ENCODE data around the gene ZNF555. TPM values are rescaled to one million over a fixed set of nuclear protein-coding genes. Genes with fewer than 3 reads are reported as not detected.

The ZNF555 gene
- total RNA-seq, 1 donor from 2014 or later = 7.7 TPM

DNA sequence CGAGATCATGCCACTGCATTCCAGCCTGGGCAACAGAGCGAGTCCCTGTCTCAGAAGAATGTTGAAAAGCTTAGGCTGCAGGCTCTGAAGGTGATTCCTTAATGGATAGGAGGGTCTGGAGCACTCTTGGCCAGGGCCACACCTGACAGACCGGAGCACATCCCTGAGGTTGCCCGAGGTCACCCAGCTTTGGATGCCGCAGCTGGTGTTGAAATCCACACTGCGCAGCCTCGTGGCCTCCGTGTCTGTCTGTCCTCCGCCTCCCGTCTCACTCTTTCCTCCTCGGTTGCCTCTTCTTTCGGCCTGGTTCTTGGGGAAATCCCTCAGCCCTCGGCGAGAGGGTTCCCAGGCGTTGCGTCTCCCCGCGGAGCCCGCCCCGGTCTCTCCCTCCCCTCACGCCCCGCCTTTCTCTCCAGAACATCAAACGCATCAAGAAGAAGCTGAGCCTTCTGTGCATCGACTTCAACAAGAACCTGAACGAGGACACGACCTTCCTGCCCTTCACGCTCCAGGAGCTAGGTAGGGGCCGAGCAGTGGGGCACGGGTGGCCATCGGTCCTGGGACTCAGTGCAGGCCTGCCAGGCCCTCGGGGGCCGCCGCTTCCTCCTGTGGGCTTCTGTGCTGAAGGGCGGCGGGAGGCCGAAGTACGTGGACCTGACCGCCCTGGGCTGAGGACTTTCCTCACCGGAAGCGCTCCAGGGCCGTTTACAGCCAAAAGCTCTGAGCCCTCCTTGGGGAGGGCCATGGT, 41.8 kb upstream of the ZNF555 start:
- TF ChIP-seq, protein P1, sequence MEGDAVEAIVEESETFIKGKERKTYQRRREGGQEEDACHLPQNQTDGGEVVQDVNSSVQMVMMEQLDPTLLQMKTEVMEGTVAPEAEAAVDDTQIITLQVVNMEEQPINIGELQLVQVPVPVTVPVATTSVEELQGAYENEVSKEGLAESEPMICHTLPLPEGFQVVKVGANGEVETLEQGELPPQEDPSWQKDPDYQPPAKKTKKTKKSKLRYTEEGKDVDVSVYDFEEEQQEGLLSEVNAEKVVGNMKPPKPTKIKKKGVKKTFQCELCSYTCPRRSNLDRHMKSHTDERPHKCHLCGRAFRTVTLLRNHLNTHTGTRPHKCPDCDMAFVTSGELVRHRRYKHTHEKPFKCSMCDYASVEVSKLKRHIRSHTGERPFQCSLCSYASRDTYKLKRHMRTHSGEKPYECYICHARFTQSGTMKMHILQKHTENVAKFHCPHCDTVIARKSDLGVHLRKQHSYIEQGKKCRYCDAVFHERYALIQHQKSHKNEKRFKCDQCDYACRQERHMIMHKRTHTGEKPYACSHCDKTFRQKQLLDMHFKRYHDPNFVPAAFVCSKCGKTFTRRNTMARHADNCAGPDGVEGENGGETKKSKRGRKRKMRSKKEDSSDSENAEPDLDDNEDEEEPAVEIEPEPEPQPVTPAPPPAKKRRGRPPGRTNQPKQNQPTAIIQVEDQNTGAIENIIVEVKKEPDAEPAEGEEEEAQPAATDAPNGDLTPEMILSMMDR (IDR thresholded peaks at IDR 0.05) = no peak
- ATAC-seq = no peak
- H3K27me3 ChIP-seq (ENCODE audit: low read depth) = no peaks in the 10 kb centered on the region
- no peak overlapping the region for H3K27ac ChIP-seq
- H3K36me3 ChIP-seq = peaks cover 64% of the 10 kb centered on the region
- intact Hi-C loops (cut with DNase I) = no loop called here
- no peaks in the 10 kb centered on the region for H3K4me1 ChIP-seq
- DNase-seq = no peak
- no peaks in the 10 kb centered on the region for H3K9me3 ChIP-seq
- H3K4me3 ChIP-seq = no peak overlapping the region

DNA sequence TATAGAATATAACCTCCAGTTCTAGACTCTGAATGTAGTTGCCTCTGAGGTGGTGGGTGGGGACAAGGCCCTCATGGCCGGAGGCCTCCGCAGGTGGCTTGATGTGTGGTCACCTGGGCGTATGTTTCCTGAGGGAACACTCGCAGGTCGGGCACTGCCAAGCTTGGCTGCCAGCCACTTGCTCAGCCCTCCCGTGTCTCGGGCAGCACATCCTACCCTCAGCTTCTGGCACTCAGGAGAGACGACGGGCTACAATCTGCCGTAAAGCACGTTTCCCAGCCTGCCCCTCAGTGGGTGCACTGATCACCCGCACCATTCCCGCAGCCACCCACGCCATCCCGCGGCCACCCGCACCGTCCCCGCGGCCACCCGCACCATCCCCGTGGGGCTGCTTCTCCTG, 40.8 kb upstream of the ZNF555 start:
- H3K27ac ChIP-seq = no peak overlapping the region
- H3K4me3 ChIP-seq = no peak overlapping the region
- H3K4me1 ChIP-seq = no peaks in the 10 kb centered on the region
- no peak for ATAC-seq
- intact Hi-C loops (cut with DNase I) = no loop called here
- TF ChIP-seq, protein P1 (IDR thresholded peaks at IDR 0.05) = no peak
- peaks cover 59% of the 10 kb centered on the region for H3K36me3 ChIP-seq
- no peaks in the 10 kb centered on the region for H3K9me3 ChIP-seq
- no peaks in the 10 kb centered on the region for H3K27me3 ChIP-seq (ENCODE audit: low read depth)
- DNase-seq = no peak

DNA sequence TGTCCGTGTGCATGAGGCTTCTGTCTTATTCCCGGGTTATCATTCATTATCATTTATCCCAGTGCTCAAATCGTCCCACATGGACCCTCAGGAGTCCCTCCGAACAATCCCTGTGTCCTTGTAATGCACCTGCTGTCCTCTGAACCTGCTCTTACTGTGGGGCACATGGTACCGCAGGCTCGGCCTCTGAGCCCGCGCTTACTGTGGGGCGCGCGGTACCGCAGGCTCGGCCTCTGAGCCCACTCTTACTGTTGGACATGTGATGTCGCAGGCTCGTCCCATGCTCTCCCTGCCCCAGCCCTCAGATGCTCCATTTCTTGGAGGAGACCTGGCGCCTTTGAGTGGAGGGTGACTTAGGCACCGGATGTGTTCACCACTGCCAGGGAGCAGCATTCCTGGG, 38.4 kb upstream of the ZNF555 start:
- DNase-seq = no peak
- ATAC-seq = no peak
- peaks cover 59% of the 10 kb centered on the region for H3K36me3 ChIP-seq
- no peak overlapping the region for H3K4me3 ChIP-seq
- H3K27ac ChIP-seq = no peak overlapping the region
- TF ChIP-seq, protein P1 (IDR thresholded peaks at IDR 0.05) = no peak
- no peaks in the 10 kb centered on the region for H3K4me1 ChIP-seq
- no peaks in the 10 kb centered on the region for H3K27me3 ChIP-seq (ENCODE audit: low read depth)
- no peaks in the 10 kb centered on the region for H3K9me3 ChIP-seq
- intact Hi-C loops (cut with DNase I) = no loop called here

DNA sequence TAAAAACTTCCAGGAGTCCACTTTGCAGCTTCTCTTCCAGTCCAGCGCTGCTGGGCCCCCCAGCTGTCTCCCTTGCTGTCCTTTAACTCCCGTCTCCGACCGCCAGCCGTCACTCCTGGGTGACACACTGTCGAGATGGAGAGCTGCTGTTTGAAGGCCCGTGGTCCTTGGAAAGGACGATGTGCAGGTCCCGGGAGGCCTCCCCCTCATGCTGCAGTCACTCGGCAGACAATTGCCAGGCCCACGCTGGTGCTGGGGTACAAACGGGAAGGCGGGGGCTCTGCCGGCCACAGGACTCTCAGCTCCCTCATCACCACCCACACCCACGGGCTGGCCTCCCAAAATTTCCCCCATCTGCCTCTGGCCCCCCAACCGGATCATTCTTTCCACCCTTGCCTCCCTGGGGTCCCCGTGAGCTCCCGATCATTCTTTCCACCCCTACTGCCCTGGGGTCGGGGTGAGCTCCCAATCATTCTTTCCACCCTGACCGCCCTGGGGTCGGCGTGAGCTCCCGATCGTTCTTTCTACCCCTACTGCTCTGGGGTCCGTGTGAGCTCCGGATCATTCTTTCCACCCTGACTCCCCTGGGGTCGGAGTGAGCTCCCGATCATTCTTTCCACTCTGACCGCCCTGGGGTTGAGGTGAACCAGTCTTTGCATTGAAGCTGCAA, 37.7 kb upstream of the ZNF555 start:
- DNase-seq (no peak), ATAC-seq (no peak)
- H3K36me3 ChIP-seq = peaks cover 59% of the 10 kb centered on the region
- intact Hi-C loops (cut with DNase I) = no loop called here
- no peak overlapping the region for H3K4me3 ChIP-seq
- H3K27ac ChIP-seq = no peak overlapping the region
- H3K9me3 ChIP-seq = no peaks in the 10 kb centered on the region
- H3K27me3 ChIP-seq (ENCODE audit: low read depth) = no peaks in the 10 kb centered on the region
- TF ChIP-seq, protein P1 (IDR thresholded peaks at IDR 0.05) = no peak
- H3K4me1 ChIP-seq = no peaks in the 10 kb centered on the region

DNA sequence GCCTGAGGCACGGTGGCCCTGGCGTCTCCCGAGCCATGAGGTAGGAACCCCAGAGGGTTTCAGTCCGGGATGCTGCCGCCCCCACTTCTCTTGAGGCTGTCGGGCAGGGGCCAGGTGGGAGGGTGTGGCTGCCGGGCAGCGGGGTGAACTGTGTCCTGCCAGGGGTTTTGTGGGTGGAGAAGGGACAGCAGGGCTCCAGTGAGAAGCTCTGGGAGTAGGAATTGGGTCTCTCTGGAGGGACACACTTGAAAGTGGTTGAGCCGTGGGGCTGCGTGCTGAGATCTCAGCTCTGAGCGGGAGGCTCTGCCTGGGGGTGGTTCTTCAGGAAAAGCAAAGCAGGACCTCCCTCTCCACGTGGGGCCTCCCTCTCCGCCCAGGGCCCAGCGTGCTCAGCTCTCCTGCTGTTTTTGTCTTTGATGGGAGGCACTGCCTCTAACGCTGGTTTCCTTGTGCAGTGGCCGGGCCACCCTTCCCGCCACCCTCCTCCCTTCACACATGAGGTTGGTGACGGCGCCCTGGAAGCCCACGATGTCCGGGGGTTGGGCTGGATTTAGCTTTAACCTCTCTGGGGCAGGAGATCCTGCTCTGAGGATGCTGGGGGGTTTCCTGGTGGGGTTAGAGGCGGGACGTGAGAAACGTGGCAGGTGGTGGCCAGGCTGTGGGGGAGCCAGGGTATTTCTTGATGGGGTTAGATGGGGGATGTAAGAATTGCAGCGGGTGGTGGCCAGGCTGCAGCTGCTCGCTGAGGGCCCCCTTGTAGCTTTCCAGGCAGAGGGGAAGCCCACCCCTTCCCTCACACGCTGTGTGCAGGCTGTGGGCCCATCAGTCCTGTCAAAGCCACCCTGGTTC, 36.9 kb upstream of the ZNF555 start:
- Histone ChIP-seq H3K27me3 (ENCODE audit: low read depth) (no peaks in the 10 kb centered on the region), H3K4me1 (no peaks in the 10 kb centered on the region), H3K27ac (no peak overlapping the region), H3K4me3 (no peak overlapping the region), H3K36me3 (peaks cover 60% of the 10 kb centered on the region), H3K9me3 (no peaks in the 10 kb centered on the region)
- intact Hi-C loops (cut with DNase I) = no loop called here
- DNase-seq (no peak), ATAC-seq (no peak)
- TF ChIP-seq, protein P1 (IDR thresholded peaks at IDR 0.05) = no peak

All from lower lobe of right lung (tissue), 2 donors.